GM19351 (cell line): ENCODE data around the gene C17orf114.
A peak's percentile ranks its signal among the peaks of the same experiment; 100 is the strongest.

Source experiments
- ATAC-seq: cut with Tn5 transposase; IDR thresholded peaks from one replicate; pipeline ENCODE4 v1.9.1; 2021; ENCODE audit warnings: mild to moderate bottlenecking, moderate library complexity; ENCODE audit not compliant: unreplicated experiment

C17orf114 gene

GRCh38 chr17:4823373-4824089, 21.4 kb upstream of the C17orf114 start:
- no peak for ATAC-seq

- ATAC-seq: no peak
Observed at GRCh38 chr17:4822835-4823234, 20.7 kb upstream of the C17orf114 start.

GRCh38 chr17:4818276-4818675, 16.1 kb upstream of the C17orf114 start:
- ATAC-seq: no peak

GRCh38 chr17:4816826-4817225, 14.7 kb upstream of the C17orf114 start:
- no peak for ATAC-seq

GRCh38 chr17:4815043-4815675, 13.0 kb upstream of the C17orf114 start:
- no peak for ATAC-seq

GRCh38 chr17:4812690-4813089, 10.6 kb upstream of the C17orf114 start:
- no peak for ATAC-seq

GRCh38 chr17:4811471-4811870, 9.3 kb upstream of the C17orf114 start:
- ATAC-seq: no peak

- no peak for ATAC-seq
Observed at GRCh38 chr17:4810696-4811290, 8.7 kb upstream of the C17orf114 start.

- no peak for ATAC-seq
Observed at GRCh38 chr17:4808378-4808767, 6.2 kb upstream of the C17orf114 start.

- ATAC-seq: no peak
Observed at GRCh38 chr17:4807605-4808377, 5.7 kb upstream of the C17orf114 start.

- ATAC-seq: peak; percentile 95
Observed at GRCh38 chr17:4806777-4807604, 4.9 kb upstream of the C17orf114 start, which contains the start of gene PLD2. TSS of gene PLD2 (plus strand) at chr17:4807152. CDS start at chr17:4807773, 621 bp downstream.

GRCh38 chr17:4806456-4806776, 4.3 kb upstream of the C17orf114 start:
- ATAC-seq: no peak

- ATAC-seq: no peak
Observed at GRCh38 chr17:4800462-4801196, 1.5 kb downstream of the C17orf114 start.

- no peak for ATAC-seq
Observed at GRCh38 chr17:4796552-4796920, 5.6 kb downstream of the C17orf114 start.

GRCh38 chr17:4795168-4795567, 7.0 kb downstream of the C17orf114 start:
- ATAC-seq: no peak

- no peak for ATAC-seq
Observed at GRCh38 chr17:4790705-4791088, 11.4 kb downstream of the C17orf114 start.

GRCh38 chr17:4789951-4790704, 12.0 kb downstream of the C17orf114 start:
- peak; percentile 83 for ATAC-seq

- ATAC-seq: no peak
Observed at GRCh38 chr17:4789701-4789950, 12.5 kb downstream of the C17orf114 start.

- no peak for ATAC-seq
Observed at GRCh38 chr17:4788807-4789700, 13.1 kb downstream of the C17orf114 start, which contains the start of gene GLTPD2. TSS of gene GLTPD2 (plus strand) at chr17:4788964. CDS start at chr17:4789012, 48 bp downstream.
